H1 (cell line): ENCODE data around the gene PIAS4. TPM values are rescaled to one million over a fixed set of nuclear protein-coding genes. Genes with fewer than 3 reads are reported as not detected.

ENCODE experiments used
- CTCF ChIA-PET: fragments of 300-600 bp; sonication (Branson Sonifier 250); formaldehyde crosslinking; loops from one replicate; lab custom pipeline; 2021; ENCODE audit not compliant: partially characterized antibody; lab: Charles Lee
- POLR2A ChIA-PET: fragments of 300-600 bp; sonication (Branson Sonifier 250); formaldehyde crosslinking; loops from one replicate; lab custom pipeline; 2021; ENCODE audit warnings: inconsistent platforms; ENCODE audit not compliant: partially characterized antibody; lab: Charles Lee
- DNase-seq, 2 experiments: peaks; one replicate each; pipeline versions ENCODE4 v3.0.0 to v3.0.0-alpha.2; 2010 to 2022; ENCODE audit warnings: low spot score in 2 of 2, low read depth in 1 of 2, mixed read lengths in 1 of 2
- FAIRE-seq: peaks from 2 replicates; lab custom pipeline; 2011; peaks lifted over from hg19 to GRCh38; lab: Jason Lieb, UNC
- H2AFZ ChIP-seq: 2 replicates; pipeline ENCODE4 v1.8.1; 2012; ENCODE audit warnings: low read length, inconsistent platforms
- H2AK5ac ChIP-seq: 2 replicates; pipeline ENCODE4 v1.6.1; 2013; ENCODE audit warnings: low read depth, low read length
- H2BK120ac ChIP-seq: replicated peaks from 2 replicates; pipeline ENCODE3; 2013; ENCODE audit warnings: low read depth, low read length, inconsistent platforms
- H2BK12ac ChIP-seq: 2 replicates; pipeline ENCODE4 v1.6.1; 2013; ENCODE audit warnings: low read depth, low read length
- H2BK15ac ChIP-seq: 2 replicates; pipeline ENCODE4 v1.6.1; 2013; ENCODE audit warnings: low read length
- H2BK20ac ChIP-seq: 2 replicates; pipeline ENCODE4 v1.6.1; 2013; ENCODE audit warnings: low read length
- H2BK5ac ChIP-seq: 2 replicates; pipeline ENCODE4 v1.6.1; 2013; ENCODE audit warnings: low read depth, low read length
- H3K14ac ChIP-seq: 2 replicates; pipeline ENCODE4 v1.6.1; 2013; ENCODE audit warnings: inconsistent platforms; ENCODE audit not compliant: insufficient read length
- H3K18ac ChIP-seq: 2 replicates; pipeline ENCODE4 v1.6.1; 2013; ENCODE audit warnings: low read length; ENCODE audit errors: extremely low read depth
- H3K23ac ChIP-seq: 2 replicates; pipeline ENCODE4 v1.6.1; 2013; ENCODE audit warnings: inconsistent platforms; ENCODE audit not compliant: insufficient read length
- H3K23me2 ChIP-seq: 2 replicates; pipeline ENCODE4 v1.6.1; 2013; ENCODE audit warnings: low read depth, low read length
- H3K27ac ChIP-seq: 2 replicates; pipeline ENCODE4 v1.6.1; 2011; ENCODE audit warnings: low read depth, low read length, inconsistent platforms
- H3K27me3 ChIP-seq, 4 experiments: replicated peaks in 1 of 4; 1 replicate in 1 of 4; 2 replicates in 3 of 4; pipeline versions ENCODE4 v1.6.1 to v1.8.1; 2011 to 2013; ENCODE audit warnings: low read length in 3 of 4, mild to moderate bottlenecking in 3 of 4, inconsistent platforms in 2 of 4, mixed read lengths in 2 of 4, moderate library complexity in 1 of 4; ENCODE audit not compliant: control insufficient read depth in 3 of 4, insufficient read depth in 3 of 4; ENCODE audit errors: extremely low read depth in 1 of 4
- H3K36me3 ChIP-seq, 4 experiments: 2 replicates each; pipeline versions ENCODE4 v1.6.1 to v1.8.1; 2011 to 2013; ENCODE audit warnings: mild to moderate bottlenecking in 4 of 4, low read length in 3 of 4, moderate library complexity in 2 of 4, control low read depth in 1 of 4, inconsistent platforms in 1 of 4; ENCODE audit not compliant: insufficient read depth in 4 of 4, control insufficient read depth in 2 of 4
- H3K4ac ChIP-seq: replicated peaks from 2 replicates; pipeline ENCODE3; 2013; ENCODE audit warnings: low read length, low read depth, mixed read lengths, inconsistent platforms; ENCODE audit not compliant: insufficient read length
- H3K4me1 ChIP-seq, 4 experiments: replicated peaks in 1 of 4; 1 replicate in 1 of 4; 2 replicates in 3 of 4; pipeline versions ENCODE4 v1.6.1 to v1.8.1; 2011 to 2013; ENCODE audit warnings: low read length in 3 of 4, inconsistent platforms in 2 of 4, mixed read lengths in 1 of 4; ENCODE audit not compliant: insufficient read depth in 4 of 4, control insufficient read depth in 3 of 4
- H3K4me2 ChIP-seq, 2 experiments: 2 replicates each; pipeline versions ENCODE4 v1.6.1 to v1.8.1; 2011 to 2013; ENCODE audit warnings: low read depth in 2 of 2, low read length in 2 of 2, control low read depth in 1 of 2, inconsistent platforms in 1 of 2, mild to moderate bottlenecking in 1 of 2; ENCODE audit not compliant: insufficient read depth in 1 of 2
- H3K4me3 ChIP-seq, 4 experiments: fragments of 200-600, 300-600 bp in 1 of 4; sonication (generic), shearing (Covaris generic), sonication (Bioruptor Twin) in 1 of 4; 2 replicates each; pipeline versions ENCODE4 v1.5.1 to v1.8.1; 2011 to 2016; ENCODE audit warnings: low read length in 4 of 4, low read depth in 3 of 4, control low read depth in 2 of 4, inconsistent platforms in 2 of 4, mild to moderate bottlenecking in 2 of 4, mixed read lengths in 1 of 4, moderate library complexity in 1 of 4; ENCODE audit not compliant: insufficient read depth in 2 of 4; ENCODE audit errors: extremely low read depth in 1 of 4
- H3K56ac ChIP-seq: replicated peaks from 2 replicates; pipeline ENCODE3; 2013; ENCODE audit warnings: low read depth, mild to moderate bottlenecking, mixed read lengths, low read length, inconsistent platforms; ENCODE audit not compliant: insufficient read length
- H3K79me1 ChIP-seq: 2 replicates; pipeline ENCODE4 v1.6.1; 2013; ENCODE audit warnings: low read depth, low read length, control low read depth
- H3K79me2 ChIP-seq, 2 experiments: 2 replicates each; pipeline versions ENCODE4 v1.6.1 to v1.8.1; 2012 to 2013; ENCODE audit warnings: low read length in 2 of 2, mild to moderate bottlenecking in 2 of 2, inconsistent platforms in 1 of 2; ENCODE audit not compliant: insufficient read depth in 2 of 2, control insufficient read depth in 1 of 2
- H3K9ac ChIP-seq, 4 experiments: replicated peaks in 1 of 4; 1 replicate in 1 of 4; 2 replicates in 3 of 4; pipeline versions ENCODE4 v1.6.1 to v1.8.1; 2011 to 2013; ENCODE audit warnings: low read depth in 3 of 4, low read length in 3 of 4, control low read depth in 2 of 4, mild to moderate bottlenecking in 2 of 4, moderate library complexity in 2 of 4, inconsistent platforms in 1 of 4; ENCODE audit errors: extremely low read depth in 1 of 4
- H3K9me3 ChIP-seq, 2 experiments: 2 replicates each; pipeline versions ENCODE4 v1.6.1 to v1.8.1; 2012 to 2013; ENCODE audit warnings: mild to moderate bottlenecking in 2 of 2, moderate library complexity in 2 of 2, control low read depth in 1 of 2, inconsistent platforms in 1 of 2, low read depth in 1 of 2, low read length in 1 of 2, mixed read lengths in 1 of 2; ENCODE audit not compliant: insufficient read depth in 2 of 2
- H4K20me1 ChIP-seq, 2 experiments: replicated peaks in 1 of 2; 2 replicates each; pipeline versions ENCODE3 to v1.8.1; 2011 to 2013; ENCODE audit warnings: inconsistent platforms in 2 of 2, low read length in 2 of 2, mild to moderate bottlenecking in 1 of 2; ENCODE audit not compliant: insufficient read depth in 2 of 2, control insufficient read depth in 1 of 2
- H4K5ac ChIP-seq: 2 replicates; pipeline ENCODE4 v1.6.1; 2013; ENCODE audit warnings: low read length, low read depth, mixed read lengths, inconsistent platforms; ENCODE audit not compliant: insufficient read length
- H4K8ac ChIP-seq: 2 replicates; pipeline ENCODE4 v1.8.0; 2013; ENCODE audit warnings: mild to moderate bottlenecking, moderate library complexity, low read length, inconsistent platforms; ENCODE audit not compliant: insufficient read depth; ENCODE audit errors: extremely low read depth
- H4K91ac ChIP-seq: replicated peaks from 2 replicates; pipeline ENCODE3; 2013; ENCODE audit warnings: low read length, mixed read lengths, inconsistent platforms; ENCODE audit not compliant: insufficient read length
- CHD2 ChIP-seq: IDR thresholded peaks from 2 replicates; pipeline ENCODE4 v1.6.1; 2012; ENCODE audit warnings: low read length, improper control_type of control experiment
- CREB1 ChIP-seq: IDR thresholded peaks from 2 replicates; pipeline ENCODE4 v1.6.1; 2012; ENCODE audit warnings: inconsistent platforms
- CTBP2 ChIP-seq: IDR thresholded peaks from 2 replicates; pipeline ENCODE4 v1.7.0; 2011; ENCODE audit warnings: borderline replicate concordance, mild to moderate bottlenecking, moderate library complexity, mixed read lengths, low read length; ENCODE audit not compliant: insufficient read depth, insufficient read length
- KDM1A ChIP-seq: fragments of 200-600, 300-600 bp; sonication (generic); IDR thresholded peaks from 2 replicates; pipeline ENCODE4 v1.7.1; 2016; ENCODE audit warnings: mild to moderate bottlenecking, low read length, borderline replicate concordance
- NRF1 ChIP-seq: IDR thresholded peaks from 2 replicates; pipeline ENCODE4 v1.6.1; 2011; ENCODE audit warnings: mild to moderate bottlenecking, low read depth, low read length, improper control_type of control experiment
- WGBS, 2 experiments: shearing (Covaris generic) in 1 of 2; methylation state at CpG; one replicate each; pipeline versions ENCODE4 v1.1.6 to v1.1.7; 2013 to 2015; ENCODE audit warnings: low lambda C conversion rate in 2 of 2, mixed read lengths in 2 of 2, inconsistent platforms in 1 of 2, low coverage in 1 of 2, missing lambda C conversion rate in 1 of 2; ENCODE audit not compliant: insufficient replicate concordance in 2 of 2, insufficient coverage in 1 of 2, insufficient read length in 1 of 2; ENCODE audit errors: extremely low coverage in 1 of 2, missing lambda C conversion rate in 1 of 2; 5-methylcytosine and 5-hydroxymethylcytosine counted together
- polyA plus RNA-seq, 7 experiments: library from polyadenylated mRNA; depleted of rRNA in 3 of 7; stranded (reverse) in 5 of 7; unstranded in 2 of 7; fragments of >200 nt in 5 of 7; fragments of 200-250 nt in 2 of 7; gene quantifications; 1 replicate in 5 of 7; 2 replicates in 1 of 7; 4 replicates in 1 of 7; pipeline versions ENCODE4 v1.2.1 to v1.2.3, GENCODE V29; 2011 to 2013; ENCODE audit warnings: missing spikeins in 2 of 7, mixed read lengths in 2 of 7
- total RNA-seq: library from RNA; stranded (reverse); fragmentation: NEBNext Ultra II Directional; extraction: Animal tissue kit (Norgen Biotek cat#: 25700); gene quantifications from 2 replicates; pipeline ENCODE4 v1.2.1, GENCODE V29; 2021
- TF ChIP-seq, protein P1 (sequence below), 3 experiments: IDR thresholded peaks; 1 replicate in 2 of 3; 2 replicates in 1 of 3; pipeline versions ENCODE4 v1.5.1 to v1.6.1; 2011; ENCODE audit warnings: low read length in 3 of 3, mild to moderate bottlenecking in 3 of 3, inconsistent platforms in 2 of 3, low read depth in 1 of 3, moderate library complexity in 1 of 3; ENCODE audit not compliant: insufficient read depth in 1 of 3; ENCODE audit errors: control extremely low read depth in 1 of 3

PIAS4 gene
- total and polyA plus RNA-seq, 2 of the 8 experiments (the other 6 are each of a cell fraction or from before 2014, with no cell fraction given) = 30.2 to 51.4 TPM

DNA sequence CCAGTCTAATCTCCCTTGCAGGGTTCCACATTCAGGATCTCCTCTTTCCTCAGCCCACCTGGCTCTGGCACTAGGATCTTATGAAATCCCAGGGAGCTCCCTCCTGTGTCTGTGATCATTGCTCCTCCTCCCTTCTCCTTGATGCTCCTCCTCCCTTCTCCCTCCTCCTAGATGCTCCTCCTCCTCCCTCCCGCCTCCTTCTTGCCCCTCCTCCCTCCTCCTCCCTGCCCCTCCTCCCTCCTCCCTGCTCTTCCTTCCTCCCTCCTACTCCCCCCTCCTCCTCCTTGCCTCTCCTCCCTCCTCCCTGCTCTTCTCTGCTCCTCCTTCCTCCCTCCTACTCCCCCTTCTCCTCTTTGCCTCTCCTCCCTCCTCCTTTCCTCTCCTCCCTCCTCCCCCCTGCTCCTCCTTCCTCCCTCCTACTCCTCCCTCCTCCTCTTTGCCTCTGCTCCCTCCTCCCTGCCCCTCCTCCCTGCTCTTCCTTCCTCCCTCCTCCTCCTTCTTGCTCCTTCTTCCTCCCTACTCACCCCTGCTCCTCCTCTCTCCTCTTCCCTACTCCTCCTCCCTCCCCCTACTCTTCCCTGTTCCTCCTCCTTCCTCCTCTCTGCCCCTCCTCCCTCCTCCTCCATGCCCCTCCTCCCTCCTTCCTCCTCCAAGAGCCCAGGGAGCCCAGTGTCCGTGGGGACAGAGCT, 74.0 kb downstream of the PIAS4 start:
- ChIA-PET CTCF (interaction anchor here (0.6 to 1.1 kb wide), 4 partner anchors 23 to 40 kb away, joined by 3 to 4 read pairs (median 3); no protein-coding TSS in a partner anchor), POLR2A (interaction anchor here (0.6 to 2.3 kb wide), 8 partner anchors 10 to 96 kb away, joined by 3 to 14 read pairs (median 4); partner anchors contain the start of gene EEF2)
- no peak overlapping the region for H3K4me2 ChIP-seq
- H3K27me3 ChIP-seq = no peaks in the 10 kb centered on the region
- no peak overlapping the region for H2AFZ ChIP-seq
- H3K23ac ChIP-seq = no peak overlapping the region
- no peaks in the 10 kb centered on the region for H3K36me3 ChIP-seq
- no peak overlapping the region for H3K56ac ChIP-seq
- 60% methylated on average over 1 of the region's 2 CpGs; no CpG with 5 or more reads in 1 of the 2 experiments for WGBS, 2 experiments
- H3K4me3 ChIP-seq = no peak overlapping the region
- no peak overlapping the region for H3K14ac ChIP-seq
- no peak overlapping the region for H2AK5ac ChIP-seq
- no peaks in the 10 kb centered on the region for H4K20me1 ChIP-seq
- H4K91ac ChIP-seq = peak overlapping the region; percentile 72
- H3K9ac ChIP-seq = no peak overlapping the region
- no peaks in the 10 kb centered on the region for H3K9me3 ChIP-seq
- no peak overlapping the region; the same call in 1 of the 2 replicates for H3K18ac ChIP-seq
- 0 out of 2 replicates have a peak overlapping the region, but pooled peaks have one; percentile 11 for H4K8ac ChIP-seq
- peak overlapping the region; percentile 72; the same call in 1 of the 2 replicates for H2BK20ac ChIP-seq
- H3K23me2 ChIP-seq = peaks cover 4% of the 10 kb centered on the region; the same call in 1 of the 2 replicates
- H3K4me1 ChIP-seq = peaks cover 0 to 18% (median 8%) of the 10 kb centered on the region in 4 experiments; a peak in 5 of 7 replicates
- no peak overlapping the region for H2BK120ac ChIP-seq
- no peak for TF ChIP-seq CHD2
- TF ChIP-seq CTBP2 = no peak
- TF ChIP-seq, protein P1, sequence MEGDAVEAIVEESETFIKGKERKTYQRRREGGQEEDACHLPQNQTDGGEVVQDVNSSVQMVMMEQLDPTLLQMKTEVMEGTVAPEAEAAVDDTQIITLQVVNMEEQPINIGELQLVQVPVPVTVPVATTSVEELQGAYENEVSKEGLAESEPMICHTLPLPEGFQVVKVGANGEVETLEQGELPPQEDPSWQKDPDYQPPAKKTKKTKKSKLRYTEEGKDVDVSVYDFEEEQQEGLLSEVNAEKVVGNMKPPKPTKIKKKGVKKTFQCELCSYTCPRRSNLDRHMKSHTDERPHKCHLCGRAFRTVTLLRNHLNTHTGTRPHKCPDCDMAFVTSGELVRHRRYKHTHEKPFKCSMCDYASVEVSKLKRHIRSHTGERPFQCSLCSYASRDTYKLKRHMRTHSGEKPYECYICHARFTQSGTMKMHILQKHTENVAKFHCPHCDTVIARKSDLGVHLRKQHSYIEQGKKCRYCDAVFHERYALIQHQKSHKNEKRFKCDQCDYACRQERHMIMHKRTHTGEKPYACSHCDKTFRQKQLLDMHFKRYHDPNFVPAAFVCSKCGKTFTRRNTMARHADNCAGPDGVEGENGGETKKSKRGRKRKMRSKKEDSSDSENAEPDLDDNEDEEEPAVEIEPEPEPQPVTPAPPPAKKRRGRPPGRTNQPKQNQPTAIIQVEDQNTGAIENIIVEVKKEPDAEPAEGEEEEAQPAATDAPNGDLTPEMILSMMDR (IDR thresholded peaks at IDR 0.05; ENCODE audit: control extremely low read depth in 1 of 3, insufficient read depth in 1 of 3, low read depth in 1 of 3, low read length in 3 of 3) = no peak
- no peak for TF ChIP-seq CREB1
- TF ChIP-seq NRF1 = no peak
- TF ChIP-seq KDM1A = 0 out of 2 replicates have a peak, but pooled peaks have one; percentile 37
- DNase-seq (no peak), FAIRE-seq (no peak)
- H3K27ac ChIP-seq = no peak overlapping the region
- H2BK15ac ChIP-seq = 0 out of 2 replicates have a peak overlapping the region, but pooled peaks have one; percentile 46
- H3K4ac ChIP-seq = peak overlapping the region; percentile 17
- H3K79me2 ChIP-seq = no peaks in the 10 kb centered on the region
- peak overlapping the region; percentile 50; the same call in 1 of the 2 replicates for H2BK12ac ChIP-seq
- no peak overlapping the region for H4K5ac ChIP-seq
- H3K79me1 ChIP-seq = no peaks in the 10 kb centered on the region
- no peak overlapping the region; the same call in 1 of the 2 replicates for H2BK5ac ChIP-seq
